Hepatocyte (in vitro differentiated cells): ENCODE data around the gene MAPRE2.

Experiments
- EZH2 ChIP-seq: fragments of 200-600 bp; sonication (generic); IDR thresholded peaks from 2 replicates; pipeline ENCODE4 v1.6.1; 2016; ENCODE audit warnings: antibody characterized with exemption, mild to moderate bottlenecking, borderline replicate concordance
- EZH2phosphoT487 ChIP-seq: fragments of 200-600 bp; sonication (generic); IDR thresholded peaks from one replicate; pipeline ENCODE4 v1.6.1; 2018; ENCODE audit warnings: antibody characterized with exemption, mild to moderate bottlenecking, low read depth, moderate library complexity; ENCODE audit not compliant: unreplicated experiment, severe bottlenecking
- TF ChIP-seq, protein P1 (sequence below): fragments of 200-600 bp; sonication (generic); IDR thresholded peaks from 2 replicates; pipeline ENCODE4 v1.5.1; 2016; ENCODE audit warnings: antibody characterized with exemption, mild to moderate bottlenecking; ENCODE audit not compliant: poor library complexity

DNA sequence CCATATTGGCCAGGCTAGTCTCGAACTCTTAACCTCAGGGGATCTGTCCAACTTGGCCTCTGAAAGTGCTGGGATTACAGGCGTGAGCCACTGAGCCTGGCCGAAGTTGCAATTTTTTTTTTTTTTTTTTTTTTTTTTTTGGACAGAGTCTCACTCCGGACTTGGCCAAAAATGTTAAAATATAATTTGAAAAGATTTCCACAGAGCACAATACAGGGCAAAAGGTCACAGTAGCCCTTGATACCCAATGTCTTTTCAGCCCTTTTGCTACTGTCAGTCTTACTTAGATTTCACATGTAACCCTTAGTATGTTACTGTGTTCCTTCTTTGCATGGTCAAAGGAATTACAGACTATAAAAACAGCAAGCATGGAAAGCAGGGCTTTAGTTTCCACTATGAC, 42.6 kb upstream of the MAPRE2 start:
- TF ChIP-seq, protein P1, sequence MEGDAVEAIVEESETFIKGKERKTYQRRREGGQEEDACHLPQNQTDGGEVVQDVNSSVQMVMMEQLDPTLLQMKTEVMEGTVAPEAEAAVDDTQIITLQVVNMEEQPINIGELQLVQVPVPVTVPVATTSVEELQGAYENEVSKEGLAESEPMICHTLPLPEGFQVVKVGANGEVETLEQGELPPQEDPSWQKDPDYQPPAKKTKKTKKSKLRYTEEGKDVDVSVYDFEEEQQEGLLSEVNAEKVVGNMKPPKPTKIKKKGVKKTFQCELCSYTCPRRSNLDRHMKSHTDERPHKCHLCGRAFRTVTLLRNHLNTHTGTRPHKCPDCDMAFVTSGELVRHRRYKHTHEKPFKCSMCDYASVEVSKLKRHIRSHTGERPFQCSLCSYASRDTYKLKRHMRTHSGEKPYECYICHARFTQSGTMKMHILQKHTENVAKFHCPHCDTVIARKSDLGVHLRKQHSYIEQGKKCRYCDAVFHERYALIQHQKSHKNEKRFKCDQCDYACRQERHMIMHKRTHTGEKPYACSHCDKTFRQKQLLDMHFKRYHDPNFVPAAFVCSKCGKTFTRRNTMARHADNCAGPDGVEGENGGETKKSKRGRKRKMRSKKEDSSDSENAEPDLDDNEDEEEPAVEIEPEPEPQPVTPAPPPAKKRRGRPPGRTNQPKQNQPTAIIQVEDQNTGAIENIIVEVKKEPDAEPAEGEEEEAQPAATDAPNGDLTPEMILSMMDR = no peak
- TF ChIP-seq EZH2 = no peak
- TF ChIP-seq EZH2phosphoT487 = no peak
